K562 (cell line): Measurements from ENCODE around the gene CBX8. TPM values are rescaled to one million over a fixed set of nuclear protein-coding genes. Genes with fewer than 3 reads are reported as not detected.

Experiments
- BCLAF1 ChIP-seq, 2 experiments: fragments of 450-650 bp in 1 of 2; IDR thresholded peaks; 2 replicates each; pipeline ENCODE4 v1.6.1; 2011 to 2017; ENCODE audit warnings: low read depth in 2 of 2, antibody characterized with exemption in 1 of 2, borderline replicate concordance in 1 of 2, low read length in 1 of 2, mild to moderate bottlenecking in 1 of 2, mixed read lengths in 1 of 2; ENCODE audit not compliant: control insufficient read depth in 1 of 2
- BHLHE40 ChIP-seq: IDR thresholded peaks from 2 replicates; pipeline ENCODE4 v1.6.1; 2011; ENCODE audit warnings: low read length, improper control_type of control experiment
- FOXK2 ChIP-seq, 2 experiments: fragments of 450-650 bp; IDR thresholded peaks in 1 of 2; conservative IDR thresholded peaks in 1 of 2; 2 replicates each; pipeline ENCODE4 v1.6.1; 2016; ENCODE audit warnings: low read depth in 2 of 2, mild to moderate bottlenecking in 1 of 2
- HMGXB4 ChIP-seq: sonication (generic); formaldehyde crosslinking; IDR thresholded peaks from 2 replicates; pipeline ENCODE4 v1.8.1; 2023; ENCODE audit warnings: mild to moderate bottlenecking, missing genetic modification reagents
- KLF6 ChIP-seq: fragments of 250-450 bp; sonication (Bioruptor Pico); IDR thresholded peaks from 2 replicates; pipeline ENCODE4 v1.4.0; 2020; ENCODE audit warnings: mild to moderate bottlenecking, moderate library complexity, borderline replicate concordance
- MLX ChIP-seq, 2 experiments: fragments of 450-650 bp in 1 of 2; sonication (generic) in 1 of 2; formaldehyde crosslinking; conservative IDR thresholded peaks; 2 replicates each; pipeline versions ENCODE4 v1.4.0 to v1.8.1; 2020 to 2022; ENCODE audit warnings: mild to moderate bottlenecking in 1 of 2, missing genetic modification reagents in 1 of 2
- MXI1 ChIP-seq: IDR thresholded peaks from 2 replicates; pipeline ENCODE4 v1.6.1; 2011; ENCODE audit warnings: low read depth, mild to moderate bottlenecking, improper control_type of control experiment, low read length
- NCOA1 ChIP-seq: fragments of 450-650 bp; IDR thresholded peaks from 2 replicates; pipeline ENCODE4 v1.6.1; 2016; ENCODE audit warnings: low read depth
- POLR3A ChIP-seq: IDR thresholded peaks from 2 replicates; pipeline ENCODE4 v1.6.1; 2011; ENCODE audit warnings: borderline replicate concordance, mild to moderate bottlenecking, moderate library complexity; ENCODE audit not compliant: insufficient read length, insufficient read depth; ENCODE audit errors: extremely low read depth
- SMC3 ChIP-seq: conservative IDR thresholded peaks from 2 replicates; pipeline ENCODE4 v1.6.1; 2011; ENCODE audit warnings: low read depth, low read length, improper control_type of control experiment; ENCODE audit not compliant: insufficient read depth
- polyA plus RNA-seq, 8 experiments: library from polyadenylated mRNA; depleted of rRNA in 4 of 8; stranded (reverse) in 5 of 8; unstranded in 3 of 8; fragments of >200 nt; fragmentation: Nextera tagmentation in 2 of 8; fragmentation: Illumina TruSeq in 1 of 8; extraction: Ambion mirVana in 2 of 8; extraction: Trizol in 1 of 8; gene quantifications; 2 replicates each; pipeline versions ENCODE4 v1.2.1 to v1.2.3, GENCODE V29; 2011 to 2014; ENCODE audit warnings: inconsistent platforms in 1 of 8, missing spikeins in 1 of 8
- total RNA-seq, 7 experiments: library from RNA; depleted of rRNA in 6 of 7; stranded (reverse); fragments of >200 nt in 6 of 7; fragmentation: Illumina TruSeq in 2 of 7; extraction: Trizol in 2 of 7; gene quantifications; 2 replicates each; pipeline versions ENCODE4 v1.2.1 to v1.2.3, GENCODE V29; 2011 to 2021; ENCODE audit warnings: low replicate concordance in 1 of 7
- TF ChIP-seq, protein P1 (sequence below): fragments of 450-650 bp; IDR thresholded peaks from 2 replicates; pipeline ENCODE4 v1.6.1; 2016; ENCODE audit warnings: missing biosample characterization, missing genetic modification characterization
- TF ChIP-seq, protein P2 (sequence below), 2 experiments: fragments of 150-350 bp in 1 of 2; IDR thresholded peaks; 2 replicates each; pipeline ENCODE4 v1.6.1; 2012 to 2016; ENCODE audit warnings: low read depth in 2 of 2, low read length in 2 of 2, mild to moderate bottlenecking in 1 of 2, moderate library complexity in 1 of 2

CBX8 gene
- total and polyA plus RNA-seq, 9 of the 15 experiments (the other 6 are each of a cell fraction or from before 2014, with no cell fraction given): 0.08 to 11.9 (median 2.6) TPM

GRCh38 chr17:79832218-79833109, 35.6 kb upstream of the CBX8 start (continued):
- TF ChIP-seq, protein P1, sequence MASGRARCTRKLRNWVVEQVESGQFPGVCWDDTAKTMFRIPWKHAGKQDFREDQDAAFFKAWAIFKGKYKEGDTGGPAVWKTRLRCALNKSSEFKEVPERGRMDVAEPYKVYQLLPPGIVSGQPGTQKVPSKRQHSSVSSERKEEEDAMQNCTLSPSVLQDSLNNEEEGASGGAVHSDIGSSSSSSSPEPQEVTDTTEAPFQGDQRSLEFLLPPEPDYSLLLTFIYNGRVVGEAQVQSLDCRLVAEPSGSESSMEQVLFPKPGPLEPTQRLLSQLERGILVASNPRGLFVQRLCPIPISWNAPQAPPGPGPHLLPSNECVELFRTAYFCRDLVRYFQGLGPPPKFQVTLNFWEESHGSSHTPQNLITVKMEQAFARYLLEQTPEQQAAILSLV (tag): no peak
- no peak for TF ChIP-seq SMC3
- TF ChIP-seq NCOA1: no peak
- no peak for TF ChIP-seq FOXK2 (conservative IDR thresholded peaks at IDR 0.05 in 1 of 2, IDR thresholded peaks at IDR 0.05 in 1 of 2; ENCODE audit: low read depth in 2 of 2)
- TF ChIP-seq BCLAF1 (IDR thresholded peaks at IDR 0.05; ENCODE audit: borderline replicate concordance in 1 of 2, control insufficient read depth in 1 of 2, low read depth in 2 of 2, low read length in 1 of 2): no peak
- TF ChIP-seq MLX (CRISPR knock-in tag; conservative IDR thresholded peaks at IDR 0.05): no peak
- TF ChIP-seq, protein P2, sequence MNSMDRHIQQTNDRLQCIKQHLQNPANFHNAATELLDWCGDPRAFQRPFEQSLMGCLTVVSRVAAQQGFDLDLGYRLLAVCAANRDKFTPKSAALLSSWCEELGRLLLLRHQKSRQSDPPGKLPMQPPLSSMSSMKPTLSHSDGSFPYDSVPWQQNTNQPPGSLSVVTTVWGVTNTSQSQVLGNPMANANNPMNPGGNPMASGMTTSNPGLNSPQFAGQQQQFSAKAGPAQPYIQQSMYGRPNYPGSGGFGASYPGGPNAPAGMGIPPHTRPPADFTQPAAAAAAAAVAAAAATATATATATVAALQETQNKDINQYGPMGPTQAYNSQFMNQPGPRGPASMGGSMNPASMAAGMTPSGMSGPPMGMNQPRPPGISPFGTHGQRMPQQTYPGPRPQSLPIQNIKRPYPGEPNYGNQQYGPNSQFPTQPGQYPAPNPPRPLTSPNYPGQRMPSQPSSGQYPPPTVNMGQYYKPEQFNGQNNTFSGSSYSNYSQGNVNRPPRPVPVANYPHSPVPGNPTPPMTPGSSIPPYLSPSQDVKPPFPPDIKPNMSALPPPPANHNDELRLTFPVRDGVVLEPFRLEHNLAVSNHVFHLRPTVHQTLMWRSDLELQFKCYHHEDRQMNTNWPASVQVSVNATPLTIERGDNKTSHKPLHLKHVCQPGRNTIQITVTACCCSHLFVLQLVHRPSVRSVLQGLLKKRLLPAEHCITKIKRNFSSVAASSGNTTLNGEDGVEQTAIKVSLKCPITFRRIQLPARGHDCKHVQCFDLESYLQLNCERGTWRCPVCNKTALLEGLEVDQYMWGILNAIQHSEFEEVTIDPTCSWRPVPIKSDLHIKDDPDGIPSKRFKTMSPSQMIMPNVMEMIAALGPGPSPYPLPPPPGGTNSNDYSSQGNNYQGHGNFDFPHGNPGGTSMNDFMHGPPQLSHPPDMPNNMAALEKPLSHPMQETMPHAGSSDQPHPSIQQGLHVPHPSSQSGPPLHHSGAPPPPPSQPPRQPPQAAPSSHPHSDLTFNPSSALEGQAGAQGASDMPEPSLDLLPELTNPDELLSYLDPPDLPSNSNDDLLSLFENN (IDR thresholded peaks at IDR 0.05; ENCODE audit: low read depth in 2 of 2, low read length in 2 of 2): no peak
- TF ChIP-seq POLR3A: no peak
- peak; percentile 39; the same call in 1 of the 2 replicates for TF ChIP-seq KLF6 (CRISPR knock-in tag)
- no peak for TF ChIP-seq HMGXB4 (CRISPR knock-in tag)
- no peak for TF ChIP-seq MXI1
- no peak for TF ChIP-seq BHLHE40
